DND-41 (cell line): ENCODE measurements around the gene NKAIN2.

Source experiments
- ATAC-seq: fragments of 200-7000 bp; cut with Tn5 transposase; 3 replicates; pipeline ENCODE4 v1.9.1; 2021; ENCODE audit warnings: low read depth; ENCODE audit not compliant: insufficient read depth
- DNase-seq: peaks from one replicate; pipeline ENCODE4 v3.0.0-alpha.2; 2020
- H2AFZ ChIP-seq: 2 replicates; pipeline ENCODE4 v1.6.0; 2012; ENCODE audit warnings: low read depth, low read length
- H3K27ac ChIP-seq: 2 replicates; pipeline ENCODE4 v1.5.1; 2012; ENCODE audit warnings: low read length, inconsistent platforms
- H3K27me3 ChIP-seq: fragments of 200-600 bp; sonication (generic); 2 replicates; pipeline ENCODE4 v1.6.0; 2012; ENCODE audit warnings: low read length, mild to moderate bottlenecking, inconsistent platforms; ENCODE audit not compliant: insufficient read depth, poor library complexity
- H3K36me3 ChIP-seq: 2 replicates; pipeline ENCODE4 v1.5.1; 2012; ENCODE audit warnings: low read length, inconsistent platforms; ENCODE audit not compliant: insufficient read depth
- H3K4me1 ChIP-seq: 2 replicates; pipeline ENCODE4 v1.5.1; 2012; ENCODE audit warnings: mild to moderate bottlenecking, low read length; ENCODE audit not compliant: insufficient read depth
- H3K4me2 ChIP-seq: 2 replicates; pipeline ENCODE4 v1.6.0; 2012; ENCODE audit warnings: mild to moderate bottlenecking, moderate library complexity, low read length, inconsistent platforms; ENCODE audit not compliant: insufficient read depth
- H3K4me3 ChIP-seq, 2 experiments: fragments of 200-600 bp in 1 of 2; shearing (Covaris generic) in 1 of 2; 2 replicates each; pipeline ENCODE4 v1.5.1; 2012 to 2016; ENCODE audit warnings: inconsistent platforms in 2 of 2, low read length in 2 of 2, mild to moderate bottlenecking in 2 of 2, low read depth in 1 of 2, moderate library complexity in 1 of 2
- H3K79me2 ChIP-seq: 2 replicates; pipeline ENCODE4 v1.6.0; 2012; ENCODE audit warnings: low read length, inconsistent platforms; ENCODE audit not compliant: insufficient read depth
- H3K9ac ChIP-seq: 2 replicates; pipeline ENCODE4 v1.6.0; 2012; ENCODE audit warnings: low read depth, mild to moderate bottlenecking, inconsistent platforms, low read length, moderate library complexity
- H3K9me3 ChIP-seq: 2 replicates; pipeline ENCODE4 v1.5.1; 2012; ENCODE audit warnings: low read length, moderate library complexity, mild to moderate bottlenecking, inconsistent platforms; ENCODE audit not compliant: insufficient read depth, severe bottlenecking
- H4K20me1 ChIP-seq: 2 replicates; pipeline ENCODE4 v1.6.0; 2012; ENCODE audit warnings: low read length; ENCODE audit not compliant: insufficient read depth
- EZH2 ChIP-seq: IDR thresholded peaks from 3 replicates; pipeline ENCODE4 v1.6.1; 2012; ENCODE audit warnings: borderline replicate concordance, low read depth, mild to moderate bottlenecking, moderate library complexity, low read length, inconsistent platforms; ENCODE audit not compliant: severe bottlenecking
- TF ChIP-seq, protein P1 (sequence below): IDR thresholded peaks from 2 replicates; pipeline ENCODE4 v1.5.1; 2012; ENCODE audit warnings: borderline replicate concordance, low read length, moderate library complexity, mild to moderate bottlenecking; ENCODE audit not compliant: poor library complexity, severe bottlenecking; ENCODE audit errors: extremely low read depth

Gene NKAIN2

DNA sequence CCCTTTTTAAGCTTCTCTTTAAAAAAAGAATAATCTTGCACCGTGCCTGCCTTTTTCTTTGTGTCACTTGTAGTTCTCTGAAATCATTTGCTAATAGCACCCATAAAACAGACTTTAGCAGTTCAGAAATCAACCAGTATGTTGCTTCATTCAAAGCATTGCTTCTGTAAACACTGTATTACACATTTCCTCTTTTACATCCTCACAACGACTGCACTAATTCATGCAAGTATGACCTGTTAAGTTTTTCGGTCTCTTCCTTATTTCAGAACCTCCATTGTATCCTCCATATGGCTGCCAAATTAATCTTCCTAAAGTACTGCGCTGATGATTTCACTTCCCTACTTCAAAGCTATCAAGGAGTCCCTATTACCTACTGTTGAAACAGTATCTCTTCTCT is 1015.7 kb downstream of the NKAIN2 start:
- no peak overlapping the region for H2AFZ ChIP-seq
- no peaks in the 10 kb centered on the region for H3K4me1 ChIP-seq
- no peaks in the 10 kb centered on the region for H3K9me3 ChIP-seq
- H3K36me3 ChIP-seq, result no peaks in the 10 kb centered on the region
- no peak overlapping the region for H3K4me3 ChIP-seq
- ATAC-seq, result no peak
- TF ChIP-seq EZH2, result no peak
- TF ChIP-seq, protein P1, sequence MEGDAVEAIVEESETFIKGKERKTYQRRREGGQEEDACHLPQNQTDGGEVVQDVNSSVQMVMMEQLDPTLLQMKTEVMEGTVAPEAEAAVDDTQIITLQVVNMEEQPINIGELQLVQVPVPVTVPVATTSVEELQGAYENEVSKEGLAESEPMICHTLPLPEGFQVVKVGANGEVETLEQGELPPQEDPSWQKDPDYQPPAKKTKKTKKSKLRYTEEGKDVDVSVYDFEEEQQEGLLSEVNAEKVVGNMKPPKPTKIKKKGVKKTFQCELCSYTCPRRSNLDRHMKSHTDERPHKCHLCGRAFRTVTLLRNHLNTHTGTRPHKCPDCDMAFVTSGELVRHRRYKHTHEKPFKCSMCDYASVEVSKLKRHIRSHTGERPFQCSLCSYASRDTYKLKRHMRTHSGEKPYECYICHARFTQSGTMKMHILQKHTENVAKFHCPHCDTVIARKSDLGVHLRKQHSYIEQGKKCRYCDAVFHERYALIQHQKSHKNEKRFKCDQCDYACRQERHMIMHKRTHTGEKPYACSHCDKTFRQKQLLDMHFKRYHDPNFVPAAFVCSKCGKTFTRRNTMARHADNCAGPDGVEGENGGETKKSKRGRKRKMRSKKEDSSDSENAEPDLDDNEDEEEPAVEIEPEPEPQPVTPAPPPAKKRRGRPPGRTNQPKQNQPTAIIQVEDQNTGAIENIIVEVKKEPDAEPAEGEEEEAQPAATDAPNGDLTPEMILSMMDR, result no peak
- no peaks in the 10 kb centered on the region for H3K79me2 ChIP-seq
- no peak overlapping the region for H3K27ac ChIP-seq
- no peaks in the 10 kb centered on the region for H4K20me1 ChIP-seq
- H3K4me2 ChIP-seq, result no peak overlapping the region
- DNase-seq, result no peak
- H3K9ac ChIP-seq, result no peak overlapping the region
- H3K27me3 ChIP-seq, result no peaks in the 10 kb centered on the region

DNA sequence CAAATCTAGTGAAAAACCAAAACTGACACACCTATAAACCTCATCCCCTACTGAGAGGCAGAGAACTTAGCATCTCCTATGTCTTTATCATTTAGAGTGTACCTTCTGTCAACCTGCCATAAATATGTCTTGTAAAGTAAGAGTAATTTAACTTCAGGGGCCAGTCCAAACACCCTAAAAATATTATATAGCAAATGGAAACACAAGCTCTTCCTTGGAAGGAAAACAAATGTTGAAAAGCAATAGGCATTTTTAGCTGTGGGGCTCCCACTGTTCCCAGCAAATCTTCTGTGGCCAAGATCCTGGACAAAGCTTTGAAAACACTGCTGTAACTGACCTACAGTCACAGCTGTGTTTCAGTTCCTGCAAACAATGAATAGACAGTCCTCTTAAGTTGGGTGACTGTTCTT is 1018.5 kb downstream of the NKAIN2 start:
- H2AFZ ChIP-seq, result no peak overlapping the region
- no peak overlapping the region for H3K9ac ChIP-seq

DNA sequence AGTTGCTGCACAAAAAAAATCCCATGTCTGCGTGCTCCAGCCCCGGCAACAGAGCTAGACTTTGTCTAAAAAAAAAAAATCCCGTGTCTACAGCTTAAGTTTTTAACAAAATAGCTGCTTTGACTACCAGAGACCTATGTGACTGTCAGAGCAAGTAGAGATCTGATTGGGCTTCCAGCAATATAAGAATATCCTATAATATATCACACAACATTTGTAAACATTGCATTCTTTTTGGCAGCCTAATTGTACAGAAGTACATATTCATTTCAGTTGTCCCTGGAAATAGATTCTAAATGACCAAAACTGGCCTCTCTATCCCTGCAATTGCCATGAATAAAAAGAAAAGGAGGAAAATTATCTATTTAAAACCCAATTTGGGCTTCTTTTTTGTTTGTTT is 1019.1 kb downstream of the NKAIN2 start:
- Histone ChIP-seq H4K20me1 (no peaks in the 10 kb centered on the region), H3K4me1 (no peaks in the 10 kb centered on the region), H3K79me2 (no peaks in the 10 kb centered on the region), H2AFZ (no peak overlapping the region), H3K36me3 (no peaks in the 10 kb centered on the region), H3K4me3 (no peak overlapping the region), H3K27ac (no peak overlapping the region), H3K9ac (no peak overlapping the region), H3K4me2 (no peak overlapping the region), H3K27me3 (no peaks in the 10 kb centered on the region), H3K9me3 (no peaks in the 10 kb centered on the region)
- no peak for TF ChIP-seq EZH2
- TF ChIP-seq, protein P1, result no peak
- no peak for ATAC-seq
- no peak for DNase-seq

More for the DNA sequence above, 1018.5 kb downstream of the NKAIN2 start:
- H3K4me3 ChIP-seq, result no peak overlapping the region
- no peaks in the 10 kb centered on the region for H3K36me3 ChIP-seq
- DNase-seq (no peak), ATAC-seq (no peak)
- H3K4me2 ChIP-seq, result no peak overlapping the region
- TF ChIP-seq EZH2, result no peak
- TF ChIP-seq, protein P1, result no peak
- no peaks in the 10 kb centered on the region for H3K4me1 ChIP-seq
- H3K27ac ChIP-seq, result no peak overlapping the region
- H3K27me3 ChIP-seq, result no peaks in the 10 kb centered on the region
- H3K9me3 ChIP-seq, result no peaks in the 10 kb centered on the region
- H4K20me1 ChIP-seq, result no peaks in the 10 kb centered on the region
- H3K79me2 ChIP-seq, result no peaks in the 10 kb centered on the region
